Measurements from ENCODE around the gene RBMXL3.
A peak's percentile ranks its signal among the peaks of the same experiment; 100 is the strongest.
"Not testable (repeated sequence)": the region's sequence is repeated elsewhere in the genome, so short reads cannot be mapped to it uniquely, and the experiment has no call there.

The RBMXL3 gene

GRCh38 chrX:115189110-115189509, at the start of gene RBMXL3:
Gene RBMXL3 (plus strand): TSS chrX:115189410. CDS start chrX:115189442, 32 bp downstream.
- no peak for DNase-seq

DNA sequence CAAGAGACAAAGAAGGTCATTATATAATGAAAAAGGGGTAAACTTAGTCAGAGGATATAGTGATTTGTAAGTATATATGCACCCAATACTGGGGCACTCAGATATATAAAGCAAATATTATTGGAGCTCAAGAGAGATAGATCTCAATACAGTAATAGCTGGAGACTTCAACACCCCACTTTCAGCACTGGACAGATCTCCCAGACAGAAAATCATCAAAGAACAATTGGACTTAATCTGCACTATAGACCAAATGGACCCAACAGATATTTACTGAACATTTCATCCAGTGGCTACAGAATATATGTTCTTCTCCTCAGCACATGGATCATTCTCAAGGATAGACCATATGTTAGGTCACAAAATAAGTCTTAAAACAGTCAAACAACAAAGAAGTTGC, 47.2 kb upstream of the RBMXL3 start:
- no peak for DNase-seq

DNA sequence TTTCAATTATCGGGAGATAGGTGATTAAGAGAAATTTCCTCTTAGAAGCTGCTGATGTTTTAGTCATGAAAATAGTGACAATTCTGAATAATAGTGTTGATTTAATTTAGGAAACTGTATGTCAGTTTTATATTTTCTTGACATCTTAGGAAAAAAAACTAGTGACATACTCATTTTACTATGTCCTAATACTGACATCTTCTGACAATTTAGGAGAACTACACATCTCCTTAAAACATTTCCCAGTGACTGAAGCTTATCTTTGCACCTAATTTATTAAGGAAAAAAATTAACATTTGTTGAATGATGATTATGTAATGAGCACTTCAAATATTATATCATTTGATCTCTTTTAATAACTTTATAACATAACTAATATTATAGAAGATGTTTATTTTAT, 42.0 kb upstream of the RBMXL3 start:
- DNase-seq: peak; percentile 9

- DNase-seq: no peak
Observed at GRCh38 chrX:115173181-115173580, 16.0 kb upstream of the RBMXL3 start.

DNA sequence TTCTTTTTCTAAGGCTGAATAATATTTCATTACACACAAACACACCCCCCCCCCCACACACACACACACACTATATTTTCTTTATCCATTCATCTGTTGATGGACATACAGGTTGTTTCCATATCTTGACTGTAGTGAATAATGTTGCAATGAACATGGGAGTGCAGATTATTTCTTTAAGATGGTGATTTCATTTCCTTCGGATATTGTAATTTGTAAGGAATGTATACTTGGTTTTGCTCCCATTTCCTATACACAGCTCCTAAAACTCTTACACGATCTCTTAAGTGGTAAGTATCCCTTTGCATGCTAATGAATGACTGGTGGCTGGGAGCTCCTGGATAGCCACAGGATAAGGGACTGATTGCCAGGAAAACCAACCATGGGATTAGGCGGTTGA, 14.7 kb upstream of the RBMXL3 start:
- no peak for DNase-seq

- no peak for DNase-seq
Observed at GRCh38 chrX:115177932-115178331, 11.3 kb upstream of the RBMXL3 start.

DNA sequence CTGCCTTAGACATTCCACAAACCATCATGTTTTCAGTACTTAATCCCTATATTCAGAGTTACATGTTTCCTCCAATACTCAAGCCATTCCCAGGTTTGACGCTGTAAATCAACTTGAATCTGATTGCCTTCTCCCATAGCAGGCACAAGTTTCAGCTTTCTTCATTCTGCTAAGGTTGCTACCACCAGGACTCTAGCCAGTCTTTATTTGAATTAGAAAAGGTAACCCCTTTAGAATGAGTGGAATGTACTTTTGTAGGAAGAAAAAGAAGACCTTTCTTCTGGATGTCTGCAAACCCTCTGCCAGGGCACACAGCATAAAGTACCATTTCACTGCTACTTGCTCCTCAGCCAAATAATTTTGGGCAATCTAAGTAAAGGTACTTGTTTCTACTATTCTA, 10.7 kb upstream of the RBMXL3 start:
- no peak for DNase-seq

GRCh38 chrX:115183980-115184379, 5.2 kb upstream of the RBMXL3 start:
- DNase-seq: no peak

DNA sequence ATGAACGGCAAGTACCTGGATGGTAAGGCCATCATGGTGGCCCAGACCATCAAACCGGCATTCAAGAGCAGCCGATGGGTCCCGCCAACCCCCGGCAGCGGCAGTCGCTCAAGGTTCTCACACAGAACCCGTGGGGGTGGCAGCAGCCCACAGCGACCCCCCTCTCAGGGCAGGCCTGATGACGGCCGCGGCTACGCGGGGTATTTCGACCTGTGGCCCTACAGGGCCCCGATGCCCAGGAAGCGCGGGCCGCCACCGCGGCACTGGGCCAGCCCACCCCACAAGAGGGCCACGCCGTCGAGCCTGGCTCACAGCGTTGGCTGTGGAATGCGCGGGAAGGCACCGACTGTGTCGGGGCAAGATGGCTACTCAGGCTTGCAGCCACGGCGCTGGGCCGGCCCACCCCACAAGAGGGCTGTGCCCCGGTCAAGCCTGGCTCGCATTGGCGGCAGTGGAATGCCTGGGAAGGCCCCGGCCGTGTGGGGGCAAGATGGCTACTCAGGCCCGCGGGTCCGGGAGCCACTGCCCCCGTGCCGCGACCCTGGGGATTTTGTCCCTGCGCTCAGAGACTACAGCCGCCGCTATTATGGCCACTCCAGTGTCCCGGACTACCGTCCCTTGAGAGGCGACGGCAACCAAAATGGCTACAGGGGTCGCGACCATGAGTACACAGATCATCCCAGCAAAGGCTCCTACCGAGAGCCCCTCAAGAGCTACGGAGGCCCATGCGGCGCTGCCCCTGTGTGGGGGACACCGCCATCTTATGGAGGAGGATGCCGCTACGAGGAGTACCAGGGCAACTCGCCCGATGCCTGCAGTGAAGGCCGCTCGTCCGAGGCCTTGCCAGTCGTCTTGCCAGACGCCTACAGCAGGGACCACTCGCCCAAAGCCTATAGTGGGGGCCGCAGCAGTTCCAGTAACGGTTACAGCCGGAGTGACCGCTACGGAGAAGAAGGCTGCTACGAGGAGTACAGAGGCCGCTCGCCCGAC, 731 bp downstream of the RBMXL3 start:
- no peak for DNase-seq

- DNase-seq: no peak
Observed at GRCh38 chrX:115190636-115191489, 1.7 kb downstream of the RBMXL3 start.

- DNase-seq: no peak
Observed at GRCh38 chrX:115191490-115192243, 2.5 kb downstream of the RBMXL3 start.

DNA sequence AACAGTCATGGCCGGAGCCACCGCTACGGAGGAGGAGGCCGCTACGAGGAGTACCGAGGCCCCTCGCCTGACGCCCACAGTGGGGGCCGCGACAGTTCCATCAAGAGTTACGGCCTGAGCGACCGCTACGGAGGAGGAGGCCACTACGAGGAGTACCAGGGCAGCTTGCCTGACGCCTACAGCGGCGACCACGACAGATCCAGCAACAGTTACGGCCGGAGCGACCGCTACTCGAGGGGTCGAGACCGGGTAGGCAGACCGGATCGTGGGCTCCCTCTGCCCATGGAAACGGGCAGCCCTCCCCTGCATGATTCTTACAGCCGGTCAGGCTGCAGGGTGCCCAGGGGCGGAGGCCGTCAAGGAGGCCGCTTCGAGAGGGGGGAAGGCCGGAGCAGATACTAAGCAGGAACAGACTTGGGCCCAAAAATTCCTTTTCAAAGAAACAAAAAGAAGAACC, 3.1 kb downstream of the RBMXL3 start:
- no peak for DNase-seq

DNA sequence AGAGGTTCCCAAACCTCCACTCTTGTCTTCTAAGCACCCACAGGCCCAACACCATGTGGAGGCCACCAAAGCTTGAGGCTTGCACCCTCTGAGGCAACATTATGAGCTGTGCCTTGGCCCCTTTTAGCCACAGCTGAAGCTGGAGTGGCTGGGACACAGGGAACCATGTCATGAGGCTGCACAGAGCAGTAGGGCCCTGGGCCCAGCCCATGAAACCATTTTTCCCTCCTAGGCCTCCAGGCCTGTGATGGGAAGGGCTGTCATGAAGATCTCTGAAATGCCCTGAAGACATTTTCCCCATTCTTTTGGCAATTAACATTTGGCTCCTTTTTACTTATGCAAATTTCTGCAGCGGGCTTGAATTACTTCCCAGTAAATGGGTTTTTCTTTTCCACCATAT, 14.8 kb downstream of the RBMXL3 start:
- no peak for DNase-seq

GRCh38 chrX:115209547-115209946, 20.3 kb downstream of the RBMXL3 start:
- not testable (repeated sequence) for DNase-seq

GRCh38 chrX:115214151-115214550, 24.9 kb downstream of the RBMXL3 start:
- DNase-seq: no peak

DNA sequence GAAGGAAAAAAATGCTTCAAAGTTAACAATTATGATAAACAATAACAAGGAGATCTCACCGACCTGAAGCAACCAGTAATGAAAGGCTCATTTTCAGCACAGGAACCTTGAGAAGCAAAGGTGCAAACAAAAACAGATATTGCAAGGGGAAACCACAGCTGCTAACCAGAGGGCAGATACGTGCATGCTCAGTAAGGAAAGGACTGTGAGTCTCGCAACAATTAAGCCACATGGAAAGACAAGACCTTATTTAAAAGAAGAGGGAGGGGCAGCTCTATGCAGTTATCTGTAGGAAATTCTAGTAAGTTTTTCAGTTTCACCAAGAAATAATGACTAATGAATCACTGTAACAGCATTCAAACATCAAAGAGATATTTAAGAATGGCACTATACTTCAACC, 25.4 kb downstream of the RBMXL3 start:
- DNase-seq: no peak

DNA sequence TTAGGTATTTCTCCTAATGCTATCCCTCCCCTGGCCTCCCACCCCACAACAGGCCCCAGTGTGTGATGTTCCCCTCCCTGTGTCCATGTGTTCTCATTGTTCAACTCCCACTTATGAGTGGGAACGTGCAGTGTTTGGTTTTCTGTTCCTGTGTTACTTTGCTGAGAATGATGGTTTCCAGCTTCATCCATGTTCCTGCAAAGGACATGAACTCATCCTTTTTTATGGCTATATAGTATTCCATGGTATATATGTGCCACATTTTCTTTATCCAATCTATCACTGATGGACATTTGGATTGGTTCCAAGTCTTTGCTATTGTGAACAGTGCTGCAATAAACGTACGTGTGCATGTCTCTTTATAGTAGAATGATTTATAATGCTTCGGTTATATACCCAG, 28.1 kb downstream of the RBMXL3 start:
- DNase-seq: not testable (repeated sequence)

- DNase-seq: peak; percentile 28
Observed at GRCh38 chrX:115226929-115227328, 37.7 kb downstream of the RBMXL3 start.

GRCh38 chrX:115229337-115230003, 40.3 kb downstream of the RBMXL3 start:
- DNase-seq: no peak

GRCh38 chrX:115232933-115233496, 43.8 kb downstream of the RBMXL3 start:
- DNase-seq: no peak

- DNase-seq: no peak
Observed at GRCh38 chrX:115233497-115234455, 44.6 kb downstream of the RBMXL3 start, which contains the start of gene LRCH2. Gene LRCH2 (minus strand): TSS chrX:115234096. CDS start chrX:115234041, 55 bp downstream.
